GM21717 (cell line): ENCODE data around the gene FLNA.

Experiments
- ATAC-seq: cut with Tn5 transposase; IDR thresholded peaks from one replicate; pipeline ENCODE4 v1.9.1; 2021; ENCODE audit warnings: mild to moderate bottlenecking, moderate library complexity; ENCODE audit not compliant: unreplicated experiment

The FLNA gene

DNA sequence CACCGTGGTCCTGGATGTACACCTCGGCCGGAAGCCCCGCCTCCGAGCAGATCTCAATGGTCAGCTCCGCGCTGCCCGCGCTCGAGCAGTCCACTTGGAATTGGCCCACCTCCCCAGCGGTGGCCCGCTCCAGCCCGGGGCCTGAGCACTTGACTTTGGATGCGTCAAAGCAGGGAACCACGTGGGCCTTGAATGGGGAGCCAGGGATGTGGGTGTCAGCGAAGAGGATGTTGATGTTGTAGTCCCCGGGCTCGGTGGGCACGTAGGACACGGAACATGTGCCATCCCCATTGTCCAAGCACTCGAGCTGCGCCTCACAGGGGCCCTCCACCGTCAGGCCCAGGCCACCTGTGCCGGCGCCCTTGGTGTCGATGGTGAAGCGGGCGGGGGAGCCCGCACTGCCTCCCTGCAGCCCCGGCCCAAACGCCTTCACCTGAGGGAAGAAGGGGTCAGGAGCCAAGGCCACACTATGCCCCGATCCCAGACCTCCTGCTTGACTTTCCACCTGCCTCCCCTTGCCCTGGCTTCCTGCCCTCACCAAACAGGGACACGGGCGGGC lies 14.2 kb downstream of the FLNA start:
- no peak for ATAC-seq

DNA sequence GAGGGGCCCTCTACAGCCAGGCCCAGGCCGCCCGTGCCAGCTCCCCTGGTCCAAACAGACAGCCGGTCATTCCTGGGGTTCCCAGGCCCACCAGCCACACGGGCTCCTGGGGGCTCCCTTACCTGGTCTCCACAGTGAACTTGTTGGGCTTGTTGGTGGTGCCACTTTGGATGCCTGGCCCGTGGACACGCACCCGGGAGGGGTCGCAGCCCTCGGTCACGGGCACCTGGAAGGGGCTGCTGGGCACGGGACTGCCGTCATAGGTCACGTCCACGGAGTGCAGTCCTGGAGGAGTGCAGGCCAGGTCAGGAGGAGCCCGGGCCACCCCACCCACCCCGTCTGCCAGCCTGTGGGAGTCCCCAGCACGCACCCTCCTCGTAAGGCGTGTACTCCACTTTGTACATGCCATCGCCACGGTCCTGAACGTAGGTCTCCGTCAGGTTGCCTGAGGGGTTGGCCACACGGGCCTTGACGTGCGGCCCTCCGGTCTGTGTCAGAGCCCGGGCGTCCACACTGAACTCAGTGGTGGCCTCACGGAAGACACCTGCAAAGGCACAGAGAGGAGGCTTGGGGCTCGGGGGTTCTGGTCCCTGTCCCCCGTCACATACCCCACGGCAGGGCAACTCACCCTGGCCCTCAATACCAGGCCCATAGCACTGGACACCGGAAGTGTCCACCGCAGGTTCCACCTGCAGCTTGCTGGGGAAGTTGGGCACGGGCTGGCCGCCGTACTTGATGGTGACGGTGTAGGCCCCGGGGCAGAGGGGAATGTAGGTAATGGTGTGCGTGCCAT lies 14.9 kb downstream of the FLNA start:
- no peak for ATAC-seq

- no peak for ATAC-seq
Observed at GRCh38 chrX:154358829-154359228, 15.6 kb downstream of the FLNA start.

GRCh38 chrX:154358011-154358410 lies 16.4 kb downstream of the FLNA start:
- ATAC-seq, result no peak

- ATAC-seq, result no peak
Observed at GRCh38 chrX:154357205-154357604, 17.2 kb downstream of the FLNA start.

DNA sequence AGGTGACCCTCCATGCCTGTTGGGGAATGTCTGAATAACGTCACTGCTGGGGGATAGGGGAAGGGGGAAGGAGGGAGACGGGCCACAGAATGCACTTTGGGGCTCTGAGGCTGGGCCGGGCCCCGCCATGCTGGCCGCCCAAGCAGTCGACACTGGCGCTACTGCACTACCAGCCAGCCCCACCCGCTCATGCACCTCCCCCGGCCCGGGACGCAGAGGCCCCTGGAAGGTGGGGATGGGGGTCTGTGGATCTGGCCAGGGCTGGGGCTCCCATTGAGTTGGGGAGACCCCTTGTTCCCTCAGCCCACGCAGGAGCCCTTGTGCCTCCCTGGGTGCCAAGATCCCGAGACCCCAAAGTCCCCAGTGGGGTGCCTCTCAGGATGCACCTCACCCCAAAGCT lies 17.8 kb downstream of the FLNA start:
- no peak for ATAC-seq

- ATAC-seq, result no peak
Observed at GRCh38 chrX:154355776-154356140, 18.7 kb downstream of the FLNA start.

GRCh38 chrX:154355094-154355775 lies 19.2 kb downstream of the FLNA start:
- no peak for ATAC-seq

GRCh38 chrX:154354516-154354915 lies 19.9 kb downstream of the FLNA start:
- ATAC-seq, result no peak

GRCh38 chrX:154354013-154354412 lies 20.4 kb downstream of the FLNA start:
- no peak for ATAC-seq

- no peak for ATAC-seq
Observed at GRCh38 chrX:154353172-154353843, 21.1 kb downstream of the FLNA start.

GRCh38 chrX:154352466-154352865 lies 22.0 kb downstream of the FLNA start:
- ATAC-seq, result no peak

- no peak for ATAC-seq
Observed at GRCh38 chrX:154352012-154352401, 22.4 kb downstream of the FLNA start.

DNA sequence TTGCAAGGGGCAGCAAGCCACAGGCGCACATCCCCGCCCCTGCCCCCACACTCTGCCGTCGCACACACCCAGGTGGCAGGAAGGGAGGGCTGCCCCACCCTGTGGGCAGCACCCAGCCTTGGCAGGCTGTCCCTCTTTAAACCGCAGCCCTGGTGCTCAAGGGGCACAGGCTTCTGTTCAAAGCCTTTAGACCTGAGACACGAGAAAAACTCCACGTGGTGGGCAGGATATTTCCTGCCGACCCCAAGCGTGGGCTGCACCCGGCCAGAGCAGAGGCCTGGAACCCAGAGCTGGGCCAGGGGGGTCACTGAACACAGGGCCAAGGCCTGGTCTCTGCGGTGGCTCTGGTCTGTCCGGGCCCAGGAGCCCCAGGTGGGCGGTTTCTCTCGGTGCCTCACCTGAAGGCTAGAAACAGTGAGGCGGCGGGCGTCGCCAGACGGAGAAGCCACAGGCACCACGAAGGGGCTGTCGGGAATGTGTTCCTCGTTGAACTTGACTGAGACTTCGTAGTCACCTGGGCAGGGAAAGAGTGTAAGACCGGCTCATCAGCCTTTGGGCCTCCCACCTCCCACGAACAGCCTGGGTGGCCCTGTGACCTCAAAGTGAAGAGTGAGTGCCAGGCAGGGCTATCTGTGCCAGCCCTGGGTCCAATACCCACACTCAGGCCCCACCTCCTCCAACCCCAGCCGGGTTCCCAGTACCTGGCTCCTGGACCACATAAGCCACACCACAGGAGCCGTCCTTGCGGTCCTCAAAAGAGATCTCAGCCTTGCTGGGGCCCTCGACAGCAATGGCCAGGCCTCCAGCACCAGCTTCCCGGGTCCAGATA lies 23.0 kb downstream of the FLNA start:
- no peak for ATAC-seq

- ATAC-seq, result no peak
Observed at GRCh38 chrX:154350429-154351182, 23.8 kb downstream of the FLNA start.

DNA sequence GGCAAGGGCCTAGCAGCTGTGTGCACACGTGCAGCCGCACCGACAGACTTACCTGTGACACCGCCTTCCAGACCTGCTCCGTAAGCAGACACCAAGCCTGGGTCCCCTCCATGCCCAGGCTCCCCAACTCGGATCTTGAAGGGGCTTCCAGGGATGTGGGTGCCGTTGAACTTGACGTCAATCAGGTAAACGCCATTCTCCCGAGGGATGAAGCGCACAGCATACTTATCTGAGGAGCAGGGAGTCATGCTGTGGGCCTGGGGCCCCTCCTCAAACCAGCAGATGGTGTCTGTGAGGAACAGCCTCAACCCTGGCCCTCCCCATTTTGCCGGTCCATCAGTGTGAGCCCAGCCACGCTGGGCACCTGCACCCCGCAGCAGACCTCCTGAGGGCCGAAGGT lies 24.5 kb downstream of the FLNA start:
- no peak for ATAC-seq

- no peak for ATAC-seq
Observed at GRCh38 chrX:154349359-154349935, 25.0 kb downstream of the FLNA start.

DNA sequence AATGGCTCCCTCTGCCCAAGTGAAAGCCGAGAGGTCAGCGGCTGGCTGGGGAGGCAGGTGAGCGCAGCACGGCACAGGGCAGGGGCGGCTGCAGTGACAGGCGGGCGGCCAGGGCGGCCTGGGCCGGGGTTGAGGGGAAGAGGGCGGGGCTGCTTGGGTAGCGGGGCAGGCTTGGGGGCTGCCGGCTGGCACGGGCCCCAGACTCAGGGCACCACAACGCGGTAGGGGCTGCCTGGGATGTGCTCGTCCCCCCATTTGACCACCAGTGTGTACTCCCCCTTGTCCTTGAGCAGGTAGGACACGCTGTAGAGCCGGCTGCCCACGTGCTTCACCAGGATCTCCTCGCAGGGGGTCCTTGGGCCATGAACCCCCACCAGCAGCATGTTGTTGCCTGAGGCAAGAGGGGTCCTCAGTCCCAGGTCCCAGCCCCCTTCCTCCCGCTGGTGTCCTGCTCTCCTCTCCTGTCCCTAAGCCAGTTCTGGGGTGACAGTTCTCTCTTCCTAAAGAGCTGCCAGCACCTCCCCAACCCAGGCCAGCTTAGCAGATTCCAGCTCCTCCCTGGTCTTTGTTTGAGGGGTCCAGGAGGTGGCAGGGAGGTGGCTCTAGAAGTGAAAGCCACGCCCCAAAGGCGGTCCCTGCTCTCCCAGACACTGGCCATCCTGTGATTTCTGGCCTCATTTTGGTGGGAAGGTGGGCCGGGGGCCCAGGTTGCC lies 25.6 kb downstream of the FLNA start:
- no peak for ATAC-seq

DNA sequence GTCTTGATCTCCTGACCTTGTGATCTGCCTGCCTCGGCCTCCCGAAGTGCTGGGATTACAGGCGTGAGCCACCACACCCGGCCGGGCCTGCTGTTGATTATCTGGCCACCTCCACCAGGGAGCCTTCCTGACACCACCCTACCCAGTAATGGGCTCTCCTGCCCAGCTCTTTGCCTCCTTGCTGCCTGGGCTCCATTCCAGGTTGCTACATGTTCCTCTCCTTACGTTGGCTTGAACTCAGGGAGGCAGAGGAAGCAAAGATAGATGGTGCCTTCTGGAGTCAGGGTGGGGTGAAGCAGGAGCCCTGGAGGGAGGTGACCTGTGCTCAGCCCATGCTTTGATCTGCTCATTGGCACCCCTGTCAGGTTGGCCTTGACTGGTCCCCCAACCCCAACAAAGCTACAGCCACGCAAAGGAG lies 26.3 kb downstream of the FLNA start:
- ATAC-seq, result no peak
